Thyroid gland (tissue), 4 donors: ENCODE data around the gene CSTF2T.

Source experiments
- POLR2A ChIP-seq, 2 donors: fragments of 450-650 bp; IDR thresholded peaks; one replicate each; pipeline ENCODE4 v1.6.1; 2017; ENCODE audit warnings: antibody characterized with exemption in 2 of 2, mild to moderate bottlenecking in 2 of 2, moderate library complexity in 1 of 2
- TF ChIP-seq, protein P1 (sequence below), 6 experiments: fragments of 200-600 bp in 3 of 6; fragments of 450-650 bp in 3 of 6; sonication (generic) in 3 of 6; IDR thresholded peaks; one replicate each; pipeline ENCODE4 v1.5.1; 2016 to 2019; ENCODE audit warnings: antibody characterized with exemption in 6 of 6, mild to moderate bottlenecking in 2 of 6, inconsistent platforms in 1 of 6, moderate library complexity in 1 of 6

DNA sequence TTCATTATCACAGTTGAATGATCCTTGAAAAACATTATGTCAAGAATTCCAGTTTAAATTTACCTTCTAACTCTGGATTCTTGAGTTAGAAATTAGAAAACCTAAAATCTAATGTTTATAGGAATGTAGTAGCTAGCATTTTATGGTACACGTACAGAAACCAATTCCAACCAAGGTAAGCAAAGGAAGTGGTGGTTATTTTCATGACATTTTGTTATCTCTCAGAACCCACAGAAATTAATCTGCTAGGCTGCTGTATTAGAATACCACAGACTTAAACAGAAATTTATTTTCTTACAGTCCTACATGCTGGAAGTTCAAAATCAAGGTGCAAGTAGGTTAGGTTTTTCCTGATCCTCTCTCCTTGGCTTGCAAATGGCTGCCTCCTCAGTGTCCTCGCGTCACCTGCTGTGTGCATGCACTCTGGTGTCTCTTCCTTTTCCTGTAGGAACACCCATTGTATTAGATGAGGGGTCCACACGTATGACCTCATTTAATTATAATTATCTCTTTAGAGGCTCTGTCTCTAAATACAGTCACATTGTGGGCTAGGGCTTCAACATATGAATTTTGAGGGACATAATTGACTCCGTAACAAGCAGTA lies 8.5 kb upstream of the CSTF2T start:
- TF ChIP-seq, protein P1, sequence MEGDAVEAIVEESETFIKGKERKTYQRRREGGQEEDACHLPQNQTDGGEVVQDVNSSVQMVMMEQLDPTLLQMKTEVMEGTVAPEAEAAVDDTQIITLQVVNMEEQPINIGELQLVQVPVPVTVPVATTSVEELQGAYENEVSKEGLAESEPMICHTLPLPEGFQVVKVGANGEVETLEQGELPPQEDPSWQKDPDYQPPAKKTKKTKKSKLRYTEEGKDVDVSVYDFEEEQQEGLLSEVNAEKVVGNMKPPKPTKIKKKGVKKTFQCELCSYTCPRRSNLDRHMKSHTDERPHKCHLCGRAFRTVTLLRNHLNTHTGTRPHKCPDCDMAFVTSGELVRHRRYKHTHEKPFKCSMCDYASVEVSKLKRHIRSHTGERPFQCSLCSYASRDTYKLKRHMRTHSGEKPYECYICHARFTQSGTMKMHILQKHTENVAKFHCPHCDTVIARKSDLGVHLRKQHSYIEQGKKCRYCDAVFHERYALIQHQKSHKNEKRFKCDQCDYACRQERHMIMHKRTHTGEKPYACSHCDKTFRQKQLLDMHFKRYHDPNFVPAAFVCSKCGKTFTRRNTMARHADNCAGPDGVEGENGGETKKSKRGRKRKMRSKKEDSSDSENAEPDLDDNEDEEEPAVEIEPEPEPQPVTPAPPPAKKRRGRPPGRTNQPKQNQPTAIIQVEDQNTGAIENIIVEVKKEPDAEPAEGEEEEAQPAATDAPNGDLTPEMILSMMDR (IDR thresholded peaks at IDR 0.05) = no peak
- TF ChIP-seq POLR2A (IDR thresholded peaks at IDR 0.05) = no peak
